SK-MEL-5 (cell line): ENCODE results near the gene CARD19. TPM values are rescaled to one million over a fixed set of nuclear protein-coding genes. Genes with fewer than 3 reads are reported as not detected.
A peak's percentile ranks its signal among the peaks of the same experiment; 100 is the strongest.

Source experiments
- DNase-seq: peaks from one replicate; pipeline ENCODE4 v3.0.0-alpha.2; 2016; ENCODE audit warnings: low read depth, low spot score
- in situ Hi-C: cut with HindIII; loops from 2 replicates; pipeline ENCODE4 v1.10.0; 2016; ENCODE audit warnings: low sequenced_read_pairs, high pct_unique_total_duplicates, low pct_unique_long_range_greater_than_20kb
- total RNA-seq: library from RNA; depleted of rRNA; stranded (reverse); fragments of >200 nt; shearing (Covaris generic); gene quantifications from 2 replicates; pipeline ENCODE4 v1.2.3, GENCODE V29; 2014

Gene CARD19
- total RNA-seq, 1 experiment from 2014 or later: 46.4 TPM

GRCh38 chr9:93060746-93061259 lies 35.2 kb upstream of the CARD19 start:
- in situ Hi-C loops: no loop called here
- DNase-seq: no peak

DNA sequence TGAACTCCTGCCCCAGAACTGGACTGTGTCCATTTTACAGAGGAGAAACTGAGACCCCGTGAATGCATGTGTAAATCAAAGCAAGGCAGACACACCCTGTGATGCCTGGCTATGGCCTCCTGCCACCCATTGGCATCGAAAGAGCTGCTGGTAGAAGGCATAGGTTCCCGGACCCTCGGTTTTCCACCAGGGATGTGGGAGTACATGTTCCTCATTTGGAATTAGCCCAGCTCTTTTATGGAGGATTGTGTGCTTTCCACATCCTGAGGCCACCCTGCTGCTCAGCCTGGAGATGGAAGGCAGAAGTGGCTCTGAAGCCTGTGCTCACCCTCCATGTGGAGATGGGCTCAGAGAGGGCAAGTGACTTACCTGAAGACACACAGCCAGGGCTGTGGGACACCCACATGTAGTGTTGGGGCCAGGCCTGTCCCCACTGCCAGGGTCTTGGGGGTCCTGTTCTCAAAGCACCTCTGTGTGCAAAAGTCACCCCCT lies 34.7 kb upstream of the CARD19 start:
- no peak for DNase-seq
- in situ Hi-C loops: no loop called here

- in situ Hi-C loops: no loop called here
- no peak for DNase-seq
Observed at GRCh38 chr9:93061791-93062763, 33.9 kb upstream of the CARD19 start.

DNA sequence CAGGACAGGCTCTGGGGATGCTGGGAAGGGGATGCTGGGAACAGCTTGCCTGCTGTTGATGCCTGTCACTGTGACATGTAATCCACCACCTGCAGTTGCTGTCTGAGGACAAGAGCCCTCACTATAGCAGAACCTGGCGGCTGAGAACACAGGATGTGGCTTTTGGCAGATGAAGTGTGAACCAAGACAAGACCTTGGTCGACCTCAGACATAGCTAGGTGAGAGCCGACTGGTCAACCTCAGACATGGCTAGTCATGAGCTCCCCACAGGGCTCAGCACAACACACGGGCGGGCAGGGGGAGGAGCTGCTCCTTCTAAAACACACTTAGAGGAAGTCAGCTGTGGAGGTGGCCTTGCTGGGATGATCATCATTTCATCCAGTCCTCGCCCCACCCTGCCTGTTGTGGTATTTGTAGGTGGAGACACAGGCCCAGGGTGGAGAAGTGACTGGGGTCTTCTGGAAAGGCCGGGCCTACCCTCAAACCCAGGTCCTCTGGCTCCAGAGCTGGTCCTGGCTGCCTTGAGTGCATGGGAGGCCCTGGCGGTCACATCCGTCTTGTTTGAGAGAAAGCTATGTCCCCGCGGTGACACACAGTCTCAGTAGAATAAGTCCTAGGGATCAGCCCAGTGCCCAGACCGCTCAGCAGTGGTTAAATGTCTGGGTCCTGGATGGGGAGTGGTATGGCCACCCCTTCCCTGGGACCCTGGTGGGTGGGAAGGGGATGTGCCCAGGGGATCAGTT lies 31.5 kb upstream of the CARD19 start:
- in situ Hi-C loops: no loop called here

GRCh38 chr9:93065135-93065720 lies 30.8 kb upstream of the CARD19 start:
- DNase-seq: no peak
- in situ Hi-C loops: no loop called here

More for the DNA sequence above, 31.5 kb upstream of the CARD19 start:
- no peak for DNase-seq

- no peak for DNase-seq
- in situ Hi-C loops: no loop called here
Observed at GRCh38 chr9:93066978-93067603, 28.9 kb upstream of the CARD19 start.

- no peak for DNase-seq
- in situ Hi-C loops: no loop called here
Observed at GRCh38 chr9:93068956-93069355, 27.1 kb upstream of the CARD19 start.

- in situ Hi-C loops: no loop called here
- DNase-seq: peak; percentile 64
Observed at GRCh38 chr9:93071464-93071863, 24.6 kb upstream of the CARD19 start.

DNA sequence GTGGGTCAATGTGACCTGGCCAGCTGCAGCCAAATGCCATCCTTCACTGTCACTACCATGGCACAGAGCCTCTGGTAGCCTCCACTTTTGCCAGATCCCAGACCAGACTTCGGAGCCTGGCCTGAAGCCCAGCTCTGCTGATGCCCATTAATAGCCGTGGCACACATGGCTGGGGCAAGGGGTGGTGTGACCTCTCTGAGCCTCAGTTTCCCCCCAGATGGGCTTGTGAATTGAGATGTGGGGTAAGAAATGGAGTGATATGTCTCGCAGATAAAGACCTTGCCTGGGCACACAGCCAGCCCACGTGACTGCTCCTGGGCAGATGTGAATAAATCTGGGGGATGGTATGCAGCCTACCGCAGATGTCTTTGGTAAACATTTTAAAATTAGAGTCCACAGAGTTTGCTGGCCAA lies 23.6 kb upstream of the CARD19 start:
- DNase-seq: no peak
- in situ Hi-C loops: no loop called here

- no peak for DNase-seq
- in situ Hi-C loops: no loop called here
Observed at GRCh38 chr9:93076101-93076791, 19.8 kb upstream of the CARD19 start.

DNA sequence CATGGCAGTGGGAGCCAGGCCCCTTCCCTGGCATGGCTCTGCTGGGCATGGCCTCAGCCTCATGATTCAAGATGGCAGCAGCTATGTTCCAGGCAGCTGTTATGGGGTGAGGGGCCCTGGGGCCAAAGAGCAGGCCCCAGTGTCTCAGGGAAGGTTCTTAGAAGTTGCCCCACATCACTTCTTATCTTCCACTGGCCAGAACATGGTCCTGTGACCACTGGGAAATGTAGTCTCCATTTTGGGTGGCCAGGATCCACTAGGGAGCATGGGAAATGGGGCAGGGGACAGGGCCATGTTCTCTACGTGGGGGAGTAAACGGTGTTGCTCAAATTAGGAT lies 19.3 kb upstream of the CARD19 start:
- in situ Hi-C loops: no loop called here
- DNase-seq: no peak

DNA sequence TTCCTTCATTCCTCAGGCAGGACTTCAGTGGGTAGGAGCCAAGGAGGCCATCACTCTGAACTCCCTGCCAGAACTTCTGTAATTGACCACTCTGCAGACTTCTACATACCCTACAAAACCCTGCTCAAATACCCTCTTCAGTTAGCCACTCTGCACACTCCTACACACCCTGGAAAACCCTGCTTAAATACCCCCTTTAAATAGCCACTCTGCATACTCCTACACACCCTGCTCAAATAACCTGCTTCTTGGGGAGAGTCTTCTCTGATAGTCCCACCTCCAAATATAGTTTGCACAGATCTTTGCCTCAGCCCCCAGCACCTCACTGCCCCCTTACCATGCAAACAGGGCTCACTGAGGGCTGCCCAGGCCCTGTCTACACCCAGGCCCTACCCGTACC lies 18.6 kb upstream of the CARD19 start:
- no peak for DNase-seq
- in situ Hi-C loops: no loop called here

DNA sequence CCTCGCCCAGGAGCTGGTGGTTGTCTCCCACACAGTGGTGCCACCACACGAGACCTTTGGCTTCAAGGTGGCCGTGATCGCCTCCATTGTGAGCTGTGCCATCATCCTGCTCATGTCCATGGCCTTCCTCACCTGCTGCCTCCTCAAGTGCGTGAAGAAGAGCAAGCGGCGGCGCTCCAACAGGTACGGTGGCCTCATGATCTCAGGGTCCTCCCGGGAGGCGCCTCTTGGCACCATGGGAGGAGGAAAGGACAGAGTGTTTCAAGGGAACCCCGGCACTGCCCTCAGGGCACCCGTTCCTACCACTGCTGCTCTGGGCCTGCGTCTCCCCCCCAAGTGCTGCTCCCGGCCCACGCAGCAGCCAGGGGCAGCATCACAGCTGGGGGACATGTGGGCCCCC lies 18.2 kb upstream of the CARD19 start:
- DNase-seq: no peak
- in situ Hi-C loops: no loop called here

GRCh38 chr9:93079371-93079770 lies 16.6 kb upstream of the CARD19 start:
- no peak for DNase-seq
- in situ Hi-C loops: no loop called here

DNA sequence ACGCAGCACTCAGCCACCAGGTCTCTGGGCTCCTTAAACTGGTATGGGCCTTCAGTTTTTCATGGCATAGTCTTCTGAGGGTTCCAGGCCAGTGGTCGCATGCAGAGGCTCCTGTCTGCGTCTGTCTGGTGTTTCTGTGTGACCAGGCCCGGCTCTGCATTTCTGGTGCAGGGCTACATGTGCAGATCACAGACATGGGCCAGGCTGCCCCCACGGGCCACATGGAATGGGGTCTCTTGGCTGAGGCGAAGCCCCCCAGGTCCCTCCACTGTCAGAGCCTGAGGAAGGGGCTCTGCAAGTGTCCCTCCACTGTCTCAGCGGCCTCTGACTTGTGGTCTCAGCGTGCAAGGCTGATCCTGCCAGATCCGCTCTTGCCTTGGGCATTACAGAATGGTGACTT lies 15.6 kb upstream of the CARD19 start:
- in situ Hi-C loops: no loop called here
- peak; percentile 27 for DNase-seq

DNA sequence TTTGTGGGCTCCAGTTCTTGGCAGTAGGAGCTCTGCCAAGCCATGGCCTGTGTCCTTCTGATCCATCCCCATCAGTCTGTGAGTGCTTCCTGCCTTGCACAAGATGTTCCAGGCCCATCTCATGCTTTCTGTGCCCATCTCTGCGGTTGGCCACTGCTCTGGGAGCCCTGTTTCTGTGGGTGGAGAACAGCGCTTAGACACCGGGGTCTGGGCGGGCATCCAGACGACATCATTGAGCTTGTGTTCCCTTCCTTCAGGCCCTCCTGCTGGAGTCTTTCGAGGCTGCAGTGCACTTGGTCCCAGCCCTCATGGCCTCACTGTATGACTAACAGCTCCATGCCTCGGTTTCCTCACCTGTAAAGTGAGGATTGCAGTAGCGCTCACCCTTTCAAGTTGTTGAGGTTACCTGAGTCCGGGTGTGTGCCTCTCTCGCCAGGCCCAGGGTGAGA lies 14.9 kb upstream of the CARD19 start:
- DNase-seq: no peak
- in situ Hi-C loops: no loop called here

GRCh38 chr9:93081931-93082330 lies 14.1 kb upstream of the CARD19 start:
- DNase-seq: no peak
- in situ Hi-C loops: no loop called here
